ENCODE results near the gene APBA2.

DNA sequence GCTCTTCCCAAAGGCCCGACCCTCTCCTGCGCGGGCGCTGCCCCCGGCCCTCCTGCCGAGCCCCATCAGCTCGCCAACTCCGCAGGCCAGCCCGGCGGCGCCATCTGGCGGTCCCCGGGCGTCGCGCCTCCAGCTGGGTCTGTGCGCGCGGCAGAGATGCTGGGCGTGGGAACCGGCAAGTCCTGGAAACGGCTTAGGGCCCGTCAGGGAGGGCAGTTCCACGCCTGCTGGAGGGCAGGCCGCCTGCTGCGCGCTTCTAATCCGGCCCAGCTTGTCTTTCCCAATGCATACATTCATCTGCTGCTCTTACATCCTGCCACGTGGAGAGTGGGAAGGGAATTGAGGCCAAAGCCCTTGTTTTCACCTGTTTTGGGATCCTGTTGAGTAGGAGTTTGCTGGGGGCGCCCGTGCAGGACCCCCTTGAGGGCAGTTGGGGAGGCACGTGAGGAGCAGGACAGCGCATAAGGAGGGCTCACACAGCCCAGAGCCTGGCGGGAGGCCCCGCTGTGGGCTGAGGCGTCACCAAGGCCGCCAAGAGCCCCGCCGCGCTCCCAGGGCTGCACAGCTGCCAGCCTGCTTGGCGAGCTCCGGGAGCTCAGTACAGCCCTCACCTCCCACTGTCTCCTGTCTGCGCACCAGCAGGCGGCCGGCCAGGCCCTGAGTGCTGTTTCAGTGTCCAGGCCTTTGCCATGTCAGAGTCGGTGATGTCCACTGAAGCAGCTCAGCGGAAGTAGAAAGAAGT lies 218.2 kb downstream of the APBA2 start:
- TF ChIP-seq CTCF (IDR thresholded peaks at IDR 0.05; ENCODE audit: borderline replicate concordance, extremely low read depth, low read length, poor library complexity, severe bottlenecking): no peak
- no peak for TF ChIP-seq EZH2 (IDR thresholded peaks at IDR 0.05; ENCODE audit: borderline replicate concordance, low read depth, low read length, severe bottlenecking)

All from DND-41 (cell line).